H9 (cell line): ENCODE data around the gene LIX1. TPM values are rescaled to one million over a fixed set of nuclear protein-coding genes. Genes with fewer than 3 reads are reported as not detected.

Source experiments
- DNase-seq: peaks from one replicate; pipeline ENCODE4 v3.0.0-alpha.2; 2017
- H2AFZ ChIP-seq: one replicate; pipeline ENCODE4 v1.6.1; 2013; ENCODE audit warnings: mild to moderate bottlenecking, low read length, control low read depth, moderate library complexity
- H2AK5ac ChIP-seq: 2 replicates; pipeline ENCODE4 v1.6.1; 2013; ENCODE audit warnings: low read length, control low read depth, mixed read lengths; ENCODE audit not compliant: insufficient read length
- H2BK120ac ChIP-seq: one replicate; pipeline ENCODE4 v1.6.1; 2013; ENCODE audit warnings: low read depth, mild to moderate bottlenecking, low read length, control low read depth, inconsistent platforms; ENCODE audit not compliant: poor library complexity, severe bottlenecking
- H2BK12ac ChIP-seq: 2 replicates; pipeline ENCODE4 v1.6.1; 2013; ENCODE audit warnings: low read length, control low read depth, mixed read lengths, low read depth; ENCODE audit not compliant: insufficient read length
- H2BK15ac ChIP-seq: 2 replicates; pipeline ENCODE4 v1.6.1; 2013; ENCODE audit warnings: low read depth, low read length, control low read depth
- H2BK20ac ChIP-seq: one replicate; pipeline ENCODE4 v1.6.1; 2013; ENCODE audit warnings: low read depth, mild to moderate bottlenecking, low read length, control low read depth, inconsistent platforms; ENCODE audit not compliant: poor library complexity, severe bottlenecking
- H2BK5ac ChIP-seq: 2 replicates; pipeline ENCODE4 v1.6.1; 2013; ENCODE audit warnings: low read length, control low read depth, mixed read lengths; ENCODE audit not compliant: insufficient read length
- H3K14ac ChIP-seq: 2 replicates; pipeline ENCODE4 v1.6.1; 2013; ENCODE audit warnings: low read length, control low read depth; ENCODE audit not compliant: insufficient read depth
- H3K18ac ChIP-seq: 2 replicates; pipeline ENCODE4 v1.6.1; 2013; ENCODE audit warnings: low read depth, mild to moderate bottlenecking, mixed read lengths, low read length, control low read depth; ENCODE audit not compliant: insufficient read length
- H3K23ac ChIP-seq: 2 replicates; pipeline ENCODE4 v1.6.1; 2013; ENCODE audit warnings: low read length, control low read depth, mixed read lengths, low read depth; ENCODE audit not compliant: insufficient read length
- H3K23me2 ChIP-seq: 2 replicates; pipeline ENCODE4 v1.6.1; 2013; ENCODE audit warnings: low read depth, mild to moderate bottlenecking, mixed read lengths, low read length, control low read depth; ENCODE audit not compliant: insufficient read length, poor library complexity, severe bottlenecking
- H3K27ac ChIP-seq: 2 replicates; pipeline ENCODE4 v1.5.1; 2013; ENCODE audit warnings: low read length, control low read depth, mixed read lengths, low read depth; ENCODE audit not compliant: insufficient read length
- H3K27me3 ChIP-seq: 2 replicates; pipeline ENCODE4 v1.6.1; 2013; ENCODE audit warnings: low read length, control low read depth, inconsistent platforms; ENCODE audit not compliant: insufficient read depth
- H3K4ac ChIP-seq: 2 replicates; pipeline ENCODE4 v1.6.1; 2013; ENCODE audit warnings: low read depth, mild to moderate bottlenecking, control low read depth, inconsistent platforms, low read length, moderate library complexity
- H3K4me1 ChIP-seq: 2 replicates; pipeline ENCODE4 v1.6.1; 2013; ENCODE audit warnings: low read length, control low read depth, inconsistent platforms; ENCODE audit not compliant: insufficient read depth
- H3K4me2 ChIP-seq: 2 replicates; pipeline ENCODE4 v1.6.1; 2013; ENCODE audit warnings: low read length, control low read depth, mixed read lengths; ENCODE audit not compliant: insufficient read length, insufficient read depth
- H3K56ac ChIP-seq: 2 replicates; pipeline ENCODE4 v1.6.1; 2013; ENCODE audit warnings: low read depth, mild to moderate bottlenecking, mixed read lengths, low read length, control low read depth; ENCODE audit not compliant: insufficient read length
- H3K79me1 ChIP-seq: 2 replicates; pipeline ENCODE4 v1.6.1; 2013; ENCODE audit warnings: low read depth, mild to moderate bottlenecking, moderate library complexity, low read length, control low read depth, inconsistent platforms; ENCODE audit not compliant: insufficient read depth, poor library complexity, severe bottlenecking
- H3K79me2 ChIP-seq: 2 replicates; pipeline ENCODE4 v1.6.1; 2013; ENCODE audit warnings: low read length, control low read depth, inconsistent platforms; ENCODE audit not compliant: insufficient read depth
- H3K9ac ChIP-seq: 2 replicates; pipeline ENCODE4 v1.6.1; 2013; ENCODE audit warnings: low read length, control low read depth, mixed read lengths; ENCODE audit not compliant: insufficient read length; ENCODE audit errors: extremely low read depth
- H3K9me3 ChIP-seq: one replicate; pipeline ENCODE4 v1.6.1; 2013; ENCODE audit warnings: low read depth, low read length, inconsistent platforms; ENCODE audit not compliant: control insufficient read depth
- H3T11ph ChIP-seq: one replicate; pipeline ENCODE4 v1.6.1; 2013; ENCODE audit warnings: mild to moderate bottlenecking, low read length, control low read depth, inconsistent platforms
- H4K20me1 ChIP-seq: one replicate; pipeline ENCODE4 v1.6.1; 2013; ENCODE audit not compliant: control insufficient read depth, insufficient read length, insufficient read depth
- H4K5ac ChIP-seq: 2 replicates; pipeline ENCODE4 v1.6.1; 2013; ENCODE audit warnings: low read depth, mild to moderate bottlenecking, mixed read lengths, low read length, control low read depth; ENCODE audit not compliant: insufficient read length
- H4K8ac ChIP-seq: replicated peaks from 2 replicates; pipeline ENCODE4 v1.6.1; 2013; ENCODE audit warnings: low read length, control low read depth, mixed read lengths, low read depth; ENCODE audit not compliant: insufficient read length
- H4K91ac ChIP-seq: 2 replicates; pipeline ENCODE4 v1.6.1; 2013; ENCODE audit warnings: low read depth, mild to moderate bottlenecking, moderate library complexity, mixed read lengths, low read length, control low read depth; ENCODE audit not compliant: insufficient read length
- H3K27ac Mint-ChIP-seq, 3 experiments: 2 replicates in 2 of 3; 3 replicates in 1 of 3; pipeline ENCODE4 v1.8.0; 2020 to 2021; ENCODE audit warnings: mixed read lengths in 3 of 3, mild to moderate bottlenecking in 1 of 3, moderate library complexity in 1 of 3
- H3K27me3 Mint-ChIP-seq: 2 replicates; pipeline ENCODE4 v1.8.0; 2021; ENCODE audit warnings: low read depth, mild to moderate bottlenecking, moderate library complexity, mixed read lengths
- H3K36me3 Mint-ChIP-seq, 3 experiments: 2 replicates in 2 of 3; 3 replicates in 1 of 3; pipeline ENCODE4 v1.8.0; 2020 to 2021; ENCODE audit warnings: low read depth in 3 of 3, mixed read lengths in 3 of 3; ENCODE audit not compliant: insufficient read depth in 1 of 3
- H3K4me1 Mint-ChIP-seq, 2 experiments: 2 replicates each; pipeline ENCODE4 v1.8.0; 2020; ENCODE audit warnings: mixed read lengths in 2 of 2
- H3K4me3 Mint-ChIP-seq, 2 experiments: 2 replicates in 1 of 2; 3 replicates in 1 of 2; pipeline ENCODE4 v1.8.0; 2020 to 2021; ENCODE audit warnings: mild to moderate bottlenecking in 2 of 2, mixed read lengths in 2 of 2, moderate library complexity in 1 of 2
- H3K9me3 Mint-ChIP-seq, 2 experiments: 2 replicates in 1 of 2; 3 replicates in 1 of 2; pipeline ENCODE4 v1.8.0; 2020; ENCODE audit warnings: mild to moderate bottlenecking in 2 of 2, mixed read lengths in 2 of 2, moderate library complexity in 1 of 2
- CTCF ChIP-seq: fragments of 200-600 bp; sonication (generic); conservative IDR thresholded peaks from 3 replicates; pipeline ENCODE4 v1.8.0; 2021; ENCODE audit warnings: antibody characterized with exemption, mild to moderate bottlenecking
- WGBS: extraction: QIAGEN DNeasy Blood & Tissue Kit; methylation state at CpG from one replicate; pipeline ENCODE4 v1.1.7; 2013; ENCODE audit warnings: missing lambda C conversion rate, low lambda C conversion rate, mixed read lengths; ENCODE audit not compliant: insufficient read length; ENCODE audit errors: extremely low coverage; 5-methylcytosine and 5-hydroxymethylcytosine counted together
- total RNA-seq: library from RNA; stranded (reverse); gene quantifications from 2 replicates; pipeline ENCODE4 v1.2.1, GENCODE V29; 2021

The LIX1 gene
- total RNA-seq, 1 experiment from 2014 or later: 0.13 TPM

GRCh38 chr5:97075649-97076048 lies 66.8 kb downstream of the LIX1 start:
- H3K56ac ChIP-seq: no peak overlapping the region
- Mint-ChIP-seq H3K36me3 (no peaks in the 10 kb centered on the region; a peak in 1 of 7 replicates), H3K4me1 (peaks cover 0 to 4% of the 10 kb centered on the region in 2 experiments; a peak in 1 of 4 replicates), H3K9me3 (no peaks in the 10 kb centered on the region), H3K27me3 (no peaks in the 10 kb centered on the region), H3K27ac (no peak overlapping the region), H3K4me3 (no peak overlapping the region)
- no peak for TF ChIP-seq CTCF
- no peak overlapping the region for H3K23ac ChIP-seq
- no peak for DNase-seq
- H3T11ph ChIP-seq: no peak overlapping the region
- H3K9me3 ChIP-seq: no peaks in the 10 kb centered on the region
- no peak overlapping the region for H2AFZ ChIP-seq
- no peak overlapping the region for H4K91ac ChIP-seq
- no CpG with 5 or more reads among the region's 5 CpGs for WGBS
- no peak overlapping the region for H2AK5ac ChIP-seq
- H3K27ac ChIP-seq: no peak overlapping the region
- no peak overlapping the region for H4K8ac ChIP-seq
- no peak overlapping the region for H2BK120ac ChIP-seq
- no peaks in the 10 kb centered on the region for H3K79me1 ChIP-seq
- no peak overlapping the region for H3K14ac ChIP-seq
- H3K79me2 ChIP-seq: no peaks in the 10 kb centered on the region
- H3K4ac ChIP-seq: no peak overlapping the region
- H4K5ac ChIP-seq: no peak overlapping the region
- no peaks in the 10 kb centered on the region for H3K27me3 ChIP-seq
- no peaks in the 10 kb centered on the region for H4K20me1 ChIP-seq
- H3K23me2 ChIP-seq: no peaks in the 10 kb centered on the region
- H3K9ac ChIP-seq: no peak overlapping the region
- H2BK15ac ChIP-seq: no peak overlapping the region
- H3K4me1 ChIP-seq: 0 out of 2 replicates have a peak, but pooled peaks cover 3% of the 10 kb centered on the region
- H3K4me2 ChIP-seq: no peak overlapping the region
- no peak overlapping the region for H2BK12ac ChIP-seq
- no peak overlapping the region for H3K18ac ChIP-seq
- no peak overlapping the region for H2BK5ac ChIP-seq
- no peak overlapping the region for H2BK20ac ChIP-seq
